Coronary artery (tissue), 2 donors: ENCODE measurements around the gene MAP2K5.

Experiments
- DNase-seq: peaks from one replicate; pipeline ENCODE4 v3.0.0-alpha.2; 2017; ENCODE audit warnings: low spot score
- H3K27ac ChIP-seq, 2 donors: fragments of 200-600 bp; sonication (generic); one replicate each; pipeline ENCODE4 v1.5.1; 2016 to 2019
- H3K4me3 ChIP-seq: fragments of 200-600 bp; sonication (generic); 2 replicates; pipeline ENCODE4 v1.5.1; 2016; ENCODE audit warnings: mild to moderate bottlenecking, moderate library complexity
- TF ChIP-seq, protein P1 (sequence below): fragments of 200-600 bp; sonication (generic); IDR thresholded peaks from one replicate; pipeline ENCODE4 v1.5.1; 2019; ENCODE audit warnings: antibody characterized with exemption

The MAP2K5 gene

DNA sequence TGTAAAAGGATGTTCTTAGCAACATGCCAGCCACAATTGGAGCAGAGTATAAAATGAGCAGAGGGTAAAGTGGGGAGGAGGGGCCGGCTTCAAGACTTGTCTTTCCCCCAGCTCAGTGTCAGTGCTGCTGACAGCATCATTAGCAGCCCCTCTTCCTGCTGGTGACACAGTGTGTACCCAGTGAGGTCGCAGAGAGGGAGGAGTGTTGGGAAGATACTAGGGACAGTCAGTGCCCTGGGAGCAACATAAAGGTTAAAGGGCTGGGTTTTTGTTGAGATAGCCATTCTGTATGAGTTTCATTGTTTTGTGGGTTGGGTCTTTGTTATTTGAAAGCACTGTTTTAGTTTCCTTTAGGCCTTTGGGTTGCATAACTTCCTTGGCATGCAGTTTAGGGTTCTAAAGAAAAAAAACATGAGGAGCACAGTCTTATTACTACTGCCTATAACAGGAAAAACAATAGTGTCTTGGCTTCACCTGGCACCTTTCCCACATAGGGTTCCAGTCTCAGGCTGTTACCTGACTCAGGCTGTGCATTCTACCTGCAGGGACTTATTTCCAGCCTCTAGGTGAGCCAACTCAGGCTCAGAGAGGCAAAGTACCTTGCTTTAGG, 188.7 kb downstream of the MAP2K5 start:
- no peak for DNase-seq
- TF ChIP-seq, protein P1, sequence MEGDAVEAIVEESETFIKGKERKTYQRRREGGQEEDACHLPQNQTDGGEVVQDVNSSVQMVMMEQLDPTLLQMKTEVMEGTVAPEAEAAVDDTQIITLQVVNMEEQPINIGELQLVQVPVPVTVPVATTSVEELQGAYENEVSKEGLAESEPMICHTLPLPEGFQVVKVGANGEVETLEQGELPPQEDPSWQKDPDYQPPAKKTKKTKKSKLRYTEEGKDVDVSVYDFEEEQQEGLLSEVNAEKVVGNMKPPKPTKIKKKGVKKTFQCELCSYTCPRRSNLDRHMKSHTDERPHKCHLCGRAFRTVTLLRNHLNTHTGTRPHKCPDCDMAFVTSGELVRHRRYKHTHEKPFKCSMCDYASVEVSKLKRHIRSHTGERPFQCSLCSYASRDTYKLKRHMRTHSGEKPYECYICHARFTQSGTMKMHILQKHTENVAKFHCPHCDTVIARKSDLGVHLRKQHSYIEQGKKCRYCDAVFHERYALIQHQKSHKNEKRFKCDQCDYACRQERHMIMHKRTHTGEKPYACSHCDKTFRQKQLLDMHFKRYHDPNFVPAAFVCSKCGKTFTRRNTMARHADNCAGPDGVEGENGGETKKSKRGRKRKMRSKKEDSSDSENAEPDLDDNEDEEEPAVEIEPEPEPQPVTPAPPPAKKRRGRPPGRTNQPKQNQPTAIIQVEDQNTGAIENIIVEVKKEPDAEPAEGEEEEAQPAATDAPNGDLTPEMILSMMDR, result no peak
- no peak overlapping the region for H3K27ac ChIP-seq
- H3K4me3 ChIP-seq, result no peak overlapping the region

DNA sequence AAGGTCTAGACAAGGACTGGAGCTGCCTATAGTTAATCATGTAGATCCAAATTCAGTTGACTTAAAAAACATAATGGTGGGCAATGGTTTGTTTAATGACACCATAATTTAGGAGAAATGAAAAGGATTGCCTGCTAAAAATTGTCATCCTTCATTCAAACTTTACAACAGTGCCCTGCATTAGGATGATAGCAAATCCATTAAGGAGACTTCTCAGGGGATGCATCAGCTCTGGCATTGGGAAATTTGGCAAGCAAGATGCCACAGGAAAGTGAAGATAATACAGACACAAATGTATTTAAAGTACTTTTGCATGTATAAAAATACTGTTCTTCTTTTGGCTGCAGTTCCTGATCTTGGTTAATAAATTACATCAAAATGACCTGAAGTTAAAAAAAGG, 189.7 kb downstream of the MAP2K5 start:
- TF ChIP-seq, protein P1, result no peak
- Histone ChIP-seq H3K4me3 (no peak overlapping the region), H3K27ac (no peak overlapping the region)
- DNase-seq, result no peak

DNA sequence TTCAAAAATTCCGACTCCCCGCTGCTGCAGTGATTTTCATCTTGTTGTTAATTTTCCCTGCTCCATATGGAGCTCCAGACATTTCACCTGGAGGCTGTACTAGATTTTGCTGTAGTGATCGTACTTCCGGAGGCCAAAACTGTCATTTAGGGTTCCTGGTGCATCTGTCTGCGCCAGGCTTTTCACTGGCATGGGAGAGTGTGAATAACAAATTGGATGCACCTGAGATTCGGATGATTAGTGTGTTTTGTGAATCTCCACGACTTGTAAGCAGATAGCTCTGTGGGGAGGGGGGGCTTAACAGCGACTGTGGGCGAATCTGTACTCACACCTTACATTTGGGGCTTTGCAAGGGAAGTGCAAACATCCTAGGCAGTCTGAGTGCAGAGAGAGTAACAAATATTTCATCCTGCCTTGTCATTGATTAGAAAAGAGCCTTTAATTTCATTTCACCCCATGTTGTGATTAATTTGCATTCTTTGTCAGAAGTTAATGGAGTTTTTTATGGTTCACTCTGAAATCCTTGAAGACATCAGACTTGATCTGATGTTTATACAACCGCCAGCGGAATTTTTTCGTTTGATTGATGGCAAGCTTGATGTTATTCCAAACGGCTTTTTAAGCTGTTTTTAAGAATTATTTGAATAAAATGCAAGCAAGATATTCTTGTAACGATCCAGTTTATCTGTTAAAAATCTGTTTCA, 190.3 kb downstream of the MAP2K5 start:
- no peak for DNase-seq
- TF ChIP-seq, protein P1, result no peak
- Histone ChIP-seq H3K27ac (no peak overlapping the region), H3K4me3 (no peak overlapping the region)

DNA sequence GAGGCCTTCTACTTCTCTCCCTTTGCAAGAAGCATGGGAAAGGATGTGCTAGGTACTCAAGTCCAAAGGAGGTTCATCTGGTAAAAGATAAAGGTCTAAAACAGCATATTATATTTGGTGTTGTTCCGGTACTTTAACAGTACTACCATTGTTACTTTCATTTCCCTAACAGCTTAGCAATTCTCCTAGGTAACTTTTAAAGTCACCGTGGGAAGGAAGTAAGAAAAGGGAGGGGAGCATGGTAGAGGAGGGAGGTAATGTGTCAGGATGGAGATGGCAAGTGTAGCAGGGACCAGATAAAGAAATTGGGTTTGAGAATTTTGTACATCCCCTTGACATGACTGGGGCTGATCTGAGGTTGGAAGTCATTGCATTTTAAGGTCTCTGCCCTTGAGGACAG, 193.4 kb downstream of the MAP2K5 start:
- H3K27ac ChIP-seq, result no peak overlapping the region
- H3K4me3 ChIP-seq, result no peak overlapping the region
- TF ChIP-seq, protein P1, result no peak
- DNase-seq, result no peak

DNA sequence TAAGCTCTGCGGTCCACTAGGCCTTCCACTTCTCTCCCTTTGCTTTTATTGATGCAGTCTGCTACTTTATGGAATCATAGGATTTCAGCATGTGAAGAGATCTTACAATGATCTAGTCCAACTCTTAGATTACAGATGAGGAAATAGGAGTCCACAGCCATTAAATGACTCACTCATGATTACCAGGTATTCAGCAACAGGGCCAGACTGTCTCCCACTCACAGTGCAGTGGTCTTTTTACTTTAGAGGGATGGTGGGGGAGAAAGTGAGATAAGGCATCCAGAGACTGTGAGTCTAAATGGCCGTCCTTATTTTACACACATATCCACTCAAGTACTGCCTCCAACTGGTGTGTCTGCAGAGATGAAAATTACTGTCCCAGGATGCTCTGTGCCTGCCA, 194.3 kb downstream of the MAP2K5 start:
- TF ChIP-seq, protein P1, result no peak
- H3K27ac ChIP-seq, result no peak overlapping the region
- no peak for DNase-seq
- H3K4me3 ChIP-seq, result no peak overlapping the region

DNA sequence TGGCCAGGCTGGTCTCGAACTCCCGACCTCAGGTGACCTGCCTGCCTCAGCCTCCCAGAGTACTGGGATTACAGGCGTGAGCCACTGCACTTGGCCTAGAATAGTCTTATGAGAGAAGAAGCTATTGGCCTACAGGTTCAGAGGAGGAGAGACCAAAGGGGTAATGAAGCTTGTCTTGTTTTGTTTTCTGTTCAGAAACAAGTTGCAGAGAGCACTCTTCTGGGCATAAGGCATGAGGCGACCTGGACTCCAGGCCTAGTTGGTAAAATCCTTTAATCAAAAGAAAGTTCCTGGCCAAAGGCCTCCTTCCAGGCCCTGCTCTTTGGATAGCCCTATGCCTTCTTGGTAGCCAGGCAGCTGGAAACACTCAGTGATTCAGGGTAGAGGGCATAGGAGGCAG, 195.6 kb downstream of the MAP2K5 start:
- Histone ChIP-seq H3K27ac (no peak overlapping the region), H3K4me3 (no peak overlapping the region)
- DNase-seq, result no peak
- TF ChIP-seq, protein P1, result no peak

DNA sequence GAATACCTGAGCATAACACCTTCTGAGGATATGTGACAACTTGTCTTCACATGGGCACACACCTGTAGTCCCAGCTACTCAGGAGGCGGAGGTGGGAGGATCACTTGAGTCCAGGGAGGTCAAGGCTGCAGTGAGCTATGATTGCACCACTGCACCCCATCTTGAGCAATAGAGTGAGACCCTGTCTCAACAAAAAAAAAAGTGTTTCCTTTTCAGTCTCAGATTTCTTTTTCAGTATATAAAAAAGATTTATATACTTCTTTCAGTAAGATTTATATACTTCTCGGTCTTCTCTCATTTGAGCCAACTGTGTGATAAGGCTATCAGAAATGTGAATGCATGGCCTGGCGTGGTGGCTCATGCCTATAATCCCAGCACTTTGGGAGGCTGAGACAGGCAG, 197.9 kb downstream of the MAP2K5 start:
- no peak for DNase-seq
- TF ChIP-seq, protein P1, result no peak
- Histone ChIP-seq H3K27ac (no peak overlapping the region), H3K4me3 (no peak overlapping the region)
